GM18873 (cell line): ENCODE results near the gene IGFBP3.

ENCODE experiments used
- ATAC-seq: cut with Tn5 transposase; IDR thresholded peaks from one replicate; pipeline ENCODE4 v1.9.1; 2021; ENCODE audit warnings: mild to moderate bottlenecking, moderate library complexity, moderate number of reproducible peaks; ENCODE audit not compliant: unreplicated experiment, low FRiP score

Gene IGFBP3

DNA sequence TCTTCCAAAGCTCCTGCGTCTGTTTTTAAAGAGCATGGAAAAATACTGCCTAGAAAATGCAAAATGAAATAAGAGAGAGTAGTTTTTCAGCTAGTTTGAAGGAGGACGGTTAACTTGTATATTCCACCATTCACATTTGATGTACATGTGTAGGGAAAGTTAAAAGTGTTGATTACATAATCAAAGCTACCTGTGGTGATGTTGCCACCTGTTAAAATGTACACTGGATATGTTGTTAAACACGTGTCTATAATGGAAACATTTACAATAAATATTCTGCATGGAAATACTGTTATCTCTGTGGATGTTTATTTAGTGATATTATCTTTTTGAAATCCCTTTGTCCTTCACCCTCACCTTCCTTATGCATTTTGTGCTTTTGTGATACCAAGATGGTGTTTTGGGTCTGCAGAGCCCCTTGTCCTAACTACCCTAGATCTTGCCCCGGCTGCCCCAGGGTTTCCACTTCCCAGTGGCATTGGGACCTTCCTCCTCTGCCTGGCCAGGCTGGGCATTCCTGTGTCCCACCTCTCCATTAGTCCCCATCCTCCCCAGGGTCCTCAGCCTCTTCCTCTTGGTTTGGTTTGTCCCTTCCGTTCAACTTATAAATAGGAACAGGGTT lies 27.6 kb downstream of the IGFBP3 start:
- ATAC-seq = no peak

GRCh38 chr7:45892407-45893035 lies 28.6 kb downstream of the IGFBP3 start:
- ATAC-seq = no peak

DNA sequence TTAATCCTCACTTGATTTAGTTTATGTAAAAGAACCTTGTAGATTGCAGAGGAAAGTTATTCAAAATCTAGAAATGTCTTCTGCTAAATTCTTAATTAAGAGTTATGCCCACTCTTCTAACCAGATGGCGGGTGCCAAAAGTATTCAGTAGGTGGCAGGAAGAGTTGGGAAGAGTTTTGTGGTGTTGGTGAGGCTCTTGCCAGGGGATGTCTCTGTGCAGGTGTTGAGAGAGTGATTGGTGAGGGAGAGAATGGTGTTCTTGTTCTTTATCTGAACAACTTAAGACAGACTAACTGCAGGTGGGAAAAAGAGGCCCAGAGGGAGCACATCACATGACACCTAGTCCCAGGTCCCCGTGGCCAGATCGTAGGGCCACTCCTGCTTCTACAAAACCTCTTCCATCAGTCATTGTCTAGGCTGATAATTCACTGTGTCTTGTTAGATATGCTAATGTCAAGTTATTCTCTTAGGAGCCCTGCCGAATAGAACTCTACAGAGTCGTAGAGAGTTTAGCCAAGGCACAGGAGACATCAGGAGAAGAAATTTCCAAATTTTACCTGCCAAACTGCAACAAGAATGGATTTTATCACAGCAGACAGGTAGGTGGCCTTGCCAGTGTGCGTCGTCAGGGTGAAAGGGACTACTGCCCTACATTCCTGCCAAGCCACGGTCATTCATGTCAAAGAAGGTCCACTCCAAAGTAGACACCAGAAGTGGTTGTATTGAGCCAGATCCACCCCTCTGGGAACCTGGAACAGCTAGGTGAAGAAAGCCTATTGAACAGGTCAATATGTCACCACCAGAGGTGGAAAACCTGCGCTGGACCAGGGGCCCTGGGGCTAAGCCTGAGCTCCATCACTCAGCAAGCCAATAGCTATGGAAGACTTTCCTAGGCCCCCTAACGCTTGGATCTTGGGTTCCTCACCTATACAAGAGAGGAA lies 29.3 kb downstream of the IGFBP3 start:
- ATAC-seq = no peak

GRCh38 chr7:45890902-45891461 lies 30.1 kb downstream of the IGFBP3 start:
- ATAC-seq = no peak

GRCh38 chr7:45890125-45890901 lies 30.8 kb downstream of the IGFBP3 start:
- no peak for ATAC-seq

DNA sequence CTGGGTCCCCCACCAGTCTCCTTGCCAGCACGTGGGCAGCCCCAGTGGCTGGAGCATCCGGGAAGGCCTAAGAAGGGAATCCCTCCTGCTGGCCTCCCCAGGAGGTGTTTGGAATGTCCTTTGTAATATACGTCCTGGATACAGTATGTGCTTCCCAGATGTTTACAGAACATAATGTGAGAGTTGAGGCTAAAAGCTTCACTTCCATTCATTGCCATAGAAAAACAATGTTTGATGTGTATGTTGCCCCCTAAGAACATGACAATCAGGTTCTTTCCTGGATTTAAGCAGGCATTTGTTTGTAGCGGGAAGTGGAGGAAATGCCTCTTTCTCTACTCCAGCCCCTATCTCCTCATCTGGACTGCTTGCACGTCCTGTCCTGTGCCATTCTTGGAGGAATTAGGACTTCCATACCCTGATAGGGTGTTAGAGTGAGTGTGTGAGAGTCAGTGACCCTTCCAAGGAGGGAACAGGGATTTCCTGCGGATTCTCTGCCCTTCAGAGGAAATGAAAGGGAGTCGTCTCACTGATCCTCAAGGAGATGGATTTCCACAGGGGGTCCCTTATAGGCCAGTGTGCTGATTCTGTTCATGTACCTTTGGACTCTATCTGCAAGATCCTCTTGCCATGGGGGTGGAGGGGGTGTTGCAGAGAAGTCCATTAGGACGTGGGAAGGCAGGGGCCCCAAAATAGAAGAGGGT lies 31.6 kb downstream of the IGFBP3 start:
- ATAC-seq = no peak

DNA sequence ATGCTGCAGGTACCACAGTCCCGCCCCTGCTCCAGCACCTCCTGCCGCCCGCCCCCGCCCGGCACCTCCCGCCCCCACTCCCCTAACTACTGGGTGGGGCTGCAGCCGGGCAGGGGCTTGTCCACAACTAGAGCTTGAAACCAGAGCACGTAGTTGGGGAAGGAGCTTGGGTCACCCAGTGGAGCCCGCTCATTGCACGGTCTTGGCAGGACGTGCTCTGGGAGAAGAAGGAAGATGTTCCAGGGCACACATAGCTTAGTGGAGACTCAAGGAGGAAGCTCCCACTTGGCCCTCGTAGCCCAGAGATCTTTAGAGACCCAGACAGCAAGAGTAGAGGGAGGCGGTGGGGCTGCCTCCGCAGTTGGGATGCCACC lies 32.1 kb downstream of the IGFBP3 start:
- ATAC-seq = no peak

DNA sequence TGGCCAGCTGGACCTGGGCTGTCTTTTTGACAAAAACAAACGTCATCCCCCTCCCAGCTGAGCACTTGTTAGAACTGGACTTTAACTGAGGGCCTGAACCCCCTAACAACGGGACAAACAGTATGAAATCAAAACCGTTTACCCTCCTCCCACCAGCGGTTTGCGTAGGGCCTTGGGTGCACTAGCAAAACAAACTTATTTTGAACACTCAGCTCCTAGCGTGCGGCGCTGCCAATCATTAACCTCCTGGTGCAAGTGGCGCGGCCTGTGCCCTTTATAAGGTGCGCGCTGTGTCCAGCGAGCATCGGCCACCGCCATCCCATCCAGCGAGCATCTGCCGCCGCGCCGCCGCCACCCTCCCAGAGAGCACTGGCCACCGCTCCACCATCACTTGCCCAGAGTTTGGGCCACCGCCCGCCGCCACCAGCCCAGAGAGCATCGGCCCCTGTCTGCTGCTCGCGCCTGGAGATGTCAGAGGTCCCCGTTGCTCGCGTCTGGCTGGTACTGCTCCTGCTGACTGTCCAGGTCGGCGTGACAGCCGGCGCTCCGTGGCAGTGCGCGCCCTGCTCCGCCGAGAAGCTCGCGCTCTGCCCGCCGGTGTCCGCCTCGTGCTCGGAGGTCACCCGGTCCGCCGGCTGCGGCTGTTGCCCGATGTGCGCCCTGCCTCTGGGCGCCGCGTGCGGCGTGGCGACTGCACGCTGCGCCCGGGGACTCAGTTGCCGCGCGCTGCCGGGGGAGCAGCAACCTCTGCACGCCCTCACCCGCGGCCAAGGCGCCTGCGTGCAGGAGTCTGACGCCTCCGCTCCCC lies 32.7 kb downstream of the IGFBP3 start, which contains the start of gene IGFBP1:
Gene IGFBP1, plus strand, starts transcription at position 304 of the 808 bp plus-strand sequence. Its CDS starts 165 bp downstream, at position 469.
- no peak for ATAC-seq

DNA sequence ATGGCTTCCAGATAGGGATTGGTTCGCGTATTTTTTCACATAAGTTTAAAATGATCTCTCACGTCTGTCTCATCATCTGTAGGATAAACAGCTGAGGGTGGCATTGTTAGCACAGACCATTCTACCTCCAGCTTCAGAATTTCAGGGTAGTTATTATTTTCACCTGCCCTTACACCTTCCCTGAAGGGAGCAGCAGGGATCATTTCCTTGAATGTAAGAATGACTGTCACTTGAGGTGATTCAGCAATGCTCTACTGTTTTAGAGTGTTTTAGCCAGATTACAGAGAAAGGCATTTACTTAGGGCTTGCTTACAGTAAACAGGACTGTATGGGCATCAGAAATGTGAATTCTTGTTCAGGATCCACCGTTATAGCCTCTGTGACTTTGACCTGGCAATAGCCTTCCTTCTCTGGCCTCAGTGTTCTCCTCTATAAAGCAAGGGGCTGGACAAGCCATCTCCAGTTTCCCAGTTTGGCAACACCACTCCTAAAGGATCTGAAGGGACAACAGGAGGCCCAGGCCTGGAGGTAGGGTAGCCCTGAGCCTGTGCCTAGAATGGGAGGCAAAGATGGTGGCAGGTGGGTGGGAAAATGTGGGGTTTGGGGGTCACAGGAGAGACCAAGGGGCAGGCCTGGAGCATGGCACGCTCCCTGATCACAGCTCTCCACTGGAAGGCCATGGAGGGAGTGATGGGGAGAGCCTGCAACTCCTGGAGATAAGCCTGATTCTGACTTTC lies 34.0 kb downstream of the IGFBP3 start:
- no peak for ATAC-seq

DNA sequence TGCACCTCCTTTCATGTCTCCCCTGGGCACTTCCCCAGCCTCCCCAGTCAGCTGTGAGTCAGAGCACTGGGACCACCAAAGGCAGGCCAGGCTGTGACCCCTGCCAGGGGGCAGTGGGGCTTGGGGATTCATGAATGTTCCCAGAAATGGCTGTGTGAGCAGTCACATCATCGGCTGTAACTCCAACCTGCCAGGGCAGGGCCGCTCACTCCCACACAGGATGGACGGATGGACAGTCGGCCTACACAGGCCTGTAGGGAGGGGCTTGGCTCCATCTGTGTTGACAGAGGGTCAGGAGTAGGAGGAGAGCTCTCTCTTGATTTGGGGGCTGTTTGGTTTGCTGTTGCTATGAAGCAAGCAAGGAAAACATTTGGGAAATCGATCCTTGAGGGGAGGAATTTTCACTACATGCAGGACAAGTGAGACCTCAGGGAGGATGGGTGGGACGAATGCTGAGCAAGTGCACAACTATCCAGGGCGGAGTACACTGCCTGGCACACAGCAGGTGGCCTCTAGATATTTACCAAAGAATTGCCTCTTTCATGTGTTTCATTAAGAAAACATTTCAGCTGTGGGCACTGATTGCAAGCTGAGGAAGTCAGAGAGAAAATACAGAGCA lies 35.7 kb downstream of the IGFBP3 start:
- no peak for ATAC-seq

DNA sequence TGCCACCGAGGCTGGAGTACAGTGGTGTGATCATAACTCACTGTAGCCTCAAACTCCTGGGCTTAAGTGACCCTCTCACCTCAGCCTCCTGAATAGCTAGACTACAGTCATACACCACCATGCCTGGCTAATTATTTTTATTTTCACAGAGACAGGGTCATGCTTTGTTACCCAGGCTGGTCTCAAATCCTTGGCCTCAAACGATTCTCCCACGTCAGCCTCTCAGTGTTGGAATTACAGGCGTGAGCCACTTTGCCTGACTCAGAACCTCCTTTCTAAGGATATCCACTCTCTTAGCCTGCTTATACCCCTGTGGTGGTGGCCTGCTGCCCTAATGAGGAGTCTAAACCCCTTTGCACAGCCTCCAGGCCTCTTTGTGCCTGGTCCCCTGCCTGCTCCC lies 36.9 kb downstream of the IGFBP3 start:
- no peak for ATAC-seq

GRCh38 chr7:45882465-45882810 lies 38.6 kb downstream of the IGFBP3 start:
- no peak for ATAC-seq

DNA sequence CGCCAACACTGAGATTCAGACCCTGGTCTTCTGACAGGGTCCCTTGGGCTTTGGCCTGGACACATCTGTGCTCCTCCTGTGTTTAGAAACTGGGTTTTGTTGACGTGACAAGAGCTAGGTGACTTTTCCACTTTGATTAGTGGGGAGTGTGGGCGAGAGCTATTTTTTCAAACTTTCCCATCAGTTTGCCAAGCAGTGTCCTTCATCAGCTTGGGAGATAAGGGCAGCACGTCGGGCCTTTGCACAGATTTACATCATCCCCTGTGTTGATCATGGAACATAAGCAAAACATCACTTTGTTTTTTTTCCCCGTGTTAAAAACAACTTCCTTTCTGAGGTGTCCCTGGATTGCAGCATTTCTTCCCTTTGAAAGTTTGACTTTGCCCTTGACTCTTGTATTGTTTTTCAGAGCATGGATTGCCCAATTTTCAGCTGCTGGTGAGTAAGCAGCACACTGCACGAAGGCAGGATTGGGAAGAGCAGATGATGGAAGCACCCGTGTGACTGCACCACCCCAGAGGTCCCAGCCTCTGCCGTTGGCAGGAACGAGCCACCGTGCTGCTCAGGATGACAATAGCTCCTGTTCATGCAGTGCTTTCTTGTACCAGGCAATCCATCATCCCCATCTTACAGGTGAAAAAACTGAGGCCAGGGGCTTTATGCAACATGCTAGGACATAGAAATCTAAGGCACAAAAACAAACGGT lies 39.2 kb downstream of the IGFBP3 start:
- no peak for ATAC-seq

DNA sequence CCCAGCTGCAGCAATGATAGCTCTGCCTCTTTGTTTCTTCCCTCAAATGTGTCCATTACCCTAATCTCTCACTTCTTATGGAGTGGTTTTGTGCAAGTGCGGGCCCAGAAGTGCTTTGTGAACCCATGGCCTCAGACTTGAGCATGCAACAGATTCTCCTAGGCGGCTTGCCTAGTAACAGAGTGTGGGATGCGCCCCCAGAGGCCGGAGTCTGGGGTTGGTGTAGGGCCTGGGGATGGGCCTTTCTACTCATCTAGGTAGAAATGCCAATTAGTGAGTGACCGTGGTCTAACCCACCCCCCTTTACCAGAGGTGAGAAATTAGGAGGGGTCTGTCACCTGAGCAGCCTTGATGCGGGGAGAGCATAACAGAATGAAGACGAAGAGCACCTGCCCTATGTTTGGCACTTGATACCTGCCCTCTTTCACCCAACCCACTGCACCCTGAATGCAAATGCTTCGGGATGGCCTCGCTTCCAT lies 39.8 kb downstream of the IGFBP3 start:
- ATAC-seq = no peak

DNA sequence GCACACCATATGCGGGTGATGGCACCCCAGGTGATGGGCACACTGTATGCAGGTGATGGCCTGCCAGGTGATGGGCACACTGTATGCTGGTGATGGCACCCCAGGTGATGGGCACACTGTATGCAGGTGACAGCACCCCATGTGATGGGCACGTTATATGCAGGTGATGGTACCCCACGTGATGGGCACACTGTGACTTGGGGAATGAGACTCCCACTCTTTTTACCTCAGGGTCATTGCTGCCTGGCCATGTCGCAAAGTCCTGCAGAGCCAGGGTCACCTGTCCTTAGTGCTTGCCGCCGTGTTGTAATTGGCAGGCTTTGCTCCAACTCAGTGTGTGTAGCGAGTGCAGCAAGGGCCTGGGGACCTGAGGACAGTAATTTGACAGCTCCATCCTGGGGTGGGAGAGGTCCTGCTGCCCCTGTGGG lies 40.6 kb downstream of the IGFBP3 start:
- no peak for ATAC-seq

DNA sequence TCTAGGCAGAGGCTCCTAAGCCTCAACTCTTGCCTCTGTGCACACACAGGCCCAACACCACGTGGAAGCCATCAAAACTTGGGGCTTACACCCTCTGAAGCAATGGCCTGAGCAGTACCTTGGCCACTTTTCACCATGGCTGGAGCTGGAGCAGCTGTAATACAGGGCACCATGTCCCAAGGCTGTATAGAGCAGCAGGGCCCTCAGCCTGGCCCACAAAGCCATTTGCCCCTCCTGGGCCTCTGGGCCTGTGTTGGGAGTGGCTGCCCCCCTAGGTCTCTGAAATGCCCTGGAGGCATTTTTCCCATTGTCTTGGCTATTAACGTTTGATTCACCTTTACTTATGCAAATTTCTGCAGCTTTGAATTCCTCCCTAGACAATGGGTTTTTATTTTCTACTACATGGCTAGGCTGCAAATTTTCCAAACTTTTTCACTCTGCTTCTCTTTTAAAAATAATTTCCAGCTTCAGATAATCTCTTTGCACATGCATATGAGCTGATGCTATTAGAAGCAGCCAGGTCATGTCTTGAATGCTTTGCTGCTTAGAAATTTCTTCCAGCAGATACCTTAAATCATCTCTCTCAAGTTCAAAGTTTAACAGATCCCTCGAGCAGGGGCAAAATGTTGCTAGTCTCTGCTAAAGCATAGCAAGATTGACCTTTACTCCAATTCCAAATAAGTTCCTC lies 42.5 kb downstream of the IGFBP3 start:
- no peak for ATAC-seq
